CD4-positive, alpha-beta T cell treated with Interleukin-12 subunit alpha and Interleukin-12 subunit beta, for 1 hour (primary cell): ENCODE measurements around the gene SHANK1.

Source experiments
- DNase-seq: peaks from one replicate; pipeline ENCODE4 v3.0.0-alpha.2; 2020

SHANK1 gene

GRCh38 chr19:50679177-50680125 is 40.2 kb downstream of the SHANK1 start:
- DNase-seq: peak; percentile 80

- DNase-seq: no peak
These were observed 41.3 kb downstream of the SHANK1 start for GRCh38 chr19:50678323-50678722.

GRCh38 chr19:50677636-50678035 is 42.0 kb downstream of the SHANK1 start:
- DNase-seq: no peak

- no peak for DNase-seq
These were observed 42.9 kb downstream of the SHANK1 start for GRCh38 chr19:50676625-50677197.

GRCh38 chr19:50673118-50673517 is 46.5 kb downstream of the SHANK1 start:
- DNase-seq: no peak

- DNase-seq: no peak
These were observed 49.6 kb downstream of the SHANK1 start for GRCh38 chr19:50670102-50670380.

- peak; percentile 25 for DNase-seq
These were observed 50.1 kb downstream of the SHANK1 start for GRCh38 chr19:50669302-50670101.

GRCh38 chr19:50668879-50669278 is 50.7 kb downstream of the SHANK1 start:
- no peak for DNase-seq

GRCh38 chr19:50668416-50668815 is 51.2 kb downstream of the SHANK1 start:
- no peak for DNase-seq

GRCh38 chr19:50667759-50668231 is 51.8 kb downstream of the SHANK1 start:
- DNase-seq: no peak

- no peak for DNase-seq
These were observed 52.3 kb downstream of the SHANK1 start for GRCh38 chr19:50667177-50667758.

- no peak for DNase-seq
These were observed 53.0 kb downstream of the SHANK1 start for GRCh38 chr19:50666346-50667176.

GRCh38 chr19:50664204-50664603 is 55.4 kb downstream of the SHANK1 start:
- no peak for DNase-seq

GRCh38 chr19:50663482-50663790 is 56.2 kb downstream of the SHANK1 start:
- DNase-seq: no peak

GRCh38 chr19:50662651-50663481 is 56.7 kb downstream of the SHANK1 start:
- no peak for DNase-seq

- DNase-seq: no peak
These were observed 57.6 kb downstream of the SHANK1 start for GRCh38 chr19:50661766-50662650.

GRCh38 chr19:50661023-50661422 is 58.6 kb downstream of the SHANK1 start:
- no peak for DNase-seq

- DNase-seq: no peak
These were observed 59.6 kb downstream of the SHANK1 start for GRCh38 chr19:50660088-50660366.

- DNase-seq: no peak
These were observed 60.1 kb downstream of the SHANK1 start for GRCh38 chr19:50659318-50660087.
